Smooth muscle cell (in vitro differentiated cells): ENCODE data around the gene ADAR. TPM values are rescaled to one million over a fixed set of nuclear protein-coding genes. Genes with fewer than 3 reads are reported as not detected.

Experiments
- DNase-seq: peaks from one replicate; lab custom pipeline; 2025; ENCODE audit not compliant: unreplicated experiment; lab: John Stamatoyannopoulos, UW
- H2AFZ ChIP-seq: fragments of 200-600 bp; sonication (generic); 2 replicates; pipeline ENCODE4 v1.6.0; 2016; ENCODE audit warnings: antibody characterized with exemption, low read depth, mild to moderate bottlenecking
- H3F3A ChIP-seq: fragments of 200-600 bp; sonication (generic); 2 replicates; pipeline ENCODE4 v1.6.0; 2017; ENCODE audit warnings: antibody characterized with exemption, low read depth
- H3K27ac ChIP-seq: fragments of 200-600 bp; sonication (generic); 2 replicates; pipeline ENCODE4 v1.5.1; 2016; ENCODE audit warnings: low read depth, mild to moderate bottlenecking
- H3K27me3 ChIP-seq: fragments of 200-600 bp; sonication (generic); 2 replicates; pipeline ENCODE4 v1.6.1; 2016; ENCODE audit warnings: low read depth, mild to moderate bottlenecking
- H3K36me3 ChIP-seq: fragments of 200-600 bp; sonication (generic); 2 replicates; pipeline ENCODE4 v1.5.1; 2016; ENCODE audit warnings: low read depth
- H3K4me1 ChIP-seq: fragments of 200-600 bp; sonication (generic); 2 replicates; pipeline ENCODE4 v1.5.1; 2016; ENCODE audit warnings: low read depth
- H3K4me2 ChIP-seq: fragments of 200-600 bp; sonication (generic); 2 replicates; pipeline ENCODE4 v1.6.0; 2016; ENCODE audit warnings: mild to moderate bottlenecking
- H3K4me3 ChIP-seq: fragments of 200-600 bp; sonication (generic); 2 replicates; pipeline ENCODE4 v1.5.1; 2016; ENCODE audit warnings: mild to moderate bottlenecking
- H3K79me2 ChIP-seq: fragments of 200-600 bp; sonication (generic); 2 replicates; pipeline ENCODE4 v1.6.0; 2016; ENCODE audit warnings: low read depth, mild to moderate bottlenecking
- H3K9ac ChIP-seq: fragments of 200-600 bp; sonication (generic); 2 replicates; pipeline ENCODE4 v1.6.0; 2016; ENCODE audit warnings: low read depth
- H3K9me3 ChIP-seq: fragments of 200-600 bp; sonication (generic); replicated peaks from 2 replicates; pipeline ENCODE4 v1.5.1; 2016; ENCODE audit warnings: low read depth
- H4K20me1 ChIP-seq: fragments of 200-600 bp; sonication (generic); 2 replicates; pipeline ENCODE4 v1.6.0; 2016; ENCODE audit warnings: low read depth
- CTCF ChIP-seq: fragments of 200-600 bp; sonication (generic); IDR thresholded peaks from 2 replicates; pipeline ENCODE4 v1.5.1; 2017; ENCODE audit warnings: borderline replicate concordance, mild to moderate bottlenecking, antibody characterized with exemption; ENCODE audit not compliant: insufficient read depth, poor library complexity, severe bottlenecking
- WGBS: methylation state at CpG from one replicate; pipeline ENCODE4 v1.1.7; 2016; ENCODE audit warnings: low lambda C conversion rate; 5-methylcytosine and 5-hydroxymethylcytosine counted together
- polyA plus RNA-seq: library from polyadenylated mRNA; unstranded; fragments of >200 nt; fragmentation: Nextera tagmentation; extraction: Ambion mirVana; gene quantifications from 2 replicates; pipeline ENCODE4 v1.2.1, GENCODE V29; 2016
- total RNA-seq: library from RNA; depleted of rRNA; stranded (reverse); fragments of >200 nt; gene quantifications from 2 replicates; pipeline ENCODE4 v1.2.3, GENCODE V29; 2014

The ADAR gene
- total and polyA plus RNA-seq, 2 experiments from 2014 or later, result 39.1 to 80.6 TPM

GRCh38 chr1:154546264-154547063 is 61.5 kb downstream of the ADAR start:
- DNase-seq, result no peak
- WGBS, result 76% methylated on average over 13 of the region's 13 CpGs

GRCh38 chr1:154541231-154541630 is 66.8 kb downstream of the ADAR start:
- H3K27ac ChIP-seq, result no peak overlapping the region
- no peak for TF ChIP-seq CTCF
- WGBS, result 68% methylated on average over 4 of the region's 6 CpGs

More at GRCh38 chr1:154546264-154547063, 61.5 kb downstream of the ADAR start:
- Histone ChIP-seq H3K79me2 (no peaks in the 10 kb centered on the region), H2AFZ (no peak overlapping the region), H3K9me3 (no peaks in the 10 kb centered on the region), H3K9ac (no peak overlapping the region), H3K36me3 (no peaks in the 10 kb centered on the region), H3K4me3 (no peak overlapping the region), H3K4me1 (no peaks in the 10 kb centered on the region), H3F3A (peaks cover 6% of the 10 kb centered on the region), H3K27me3 (peaks cover 13% of the 10 kb centered on the region), H4K20me1 (peaks cover 13% of the 10 kb centered on the region), H3K27ac (no peak overlapping the region), H3K4me2 (no peak overlapping the region)
- peak; percentile 75 for TF ChIP-seq CTCF

GRCh38 chr1:154539486-154540483 is 68.2 kb downstream of the ADAR start:
- H3K27ac ChIP-seq, result no peak overlapping the region
- TF ChIP-seq CTCF, result no peak
- H4K20me1 ChIP-seq, result no peaks in the 10 kb centered on the region
- no peaks in the 10 kb centered on the region for H3K36me3 ChIP-seq
- no peaks in the 10 kb centered on the region for H3K4me1 ChIP-seq
- no peak overlapping the region for H3K4me3 ChIP-seq
- H3K9me3 ChIP-seq, result no peaks in the 10 kb centered on the region
- H3K27me3 ChIP-seq, result peaks cover 19% of the 10 kb centered on the region
- WGBS, result 86% methylated on average over 9 of the region's 9 CpGs
- no peak overlapping the region for H3K4me2 ChIP-seq
- H3K9ac ChIP-seq, result no peak overlapping the region
- H2AFZ ChIP-seq, result no peak overlapping the region
- DNase-seq, result no peak
- no peaks in the 10 kb centered on the region for H3F3A ChIP-seq
- H3K79me2 ChIP-seq, result no peaks in the 10 kb centered on the region

More at GRCh38 chr1:154541231-154541630, 66.8 kb downstream of the ADAR start:
- no peak overlapping the region for H3K4me2 ChIP-seq
- no peak for DNase-seq
- H3K79me2 ChIP-seq, result no peaks in the 10 kb centered on the region
- no peaks in the 10 kb centered on the region for H4K20me1 ChIP-seq
- H3K27me3 ChIP-seq, result peaks cover 19% of the 10 kb centered on the region
- H3K4me3 ChIP-seq, result no peak overlapping the region
- H3F3A ChIP-seq, result no peaks in the 10 kb centered on the region
- no peak overlapping the region for H2AFZ ChIP-seq
- H3K9ac ChIP-seq, result no peak overlapping the region
- no peaks in the 10 kb centered on the region for H3K4me1 ChIP-seq
- no peaks in the 10 kb centered on the region for H3K9me3 ChIP-seq
- H3K36me3 ChIP-seq, result no peaks in the 10 kb centered on the region
